ENCODE results near the gene RASL10B.

GRCh38 chr17:35733366-35733765 is 1.9 kb downstream of the RASL10B start:
- TF ChIP-seq CTCF (IDR thresholded peaks at IDR 0.05): no peak
- TF ChIP-seq POLR2A (IDR thresholded peaks at IDR 0.05): no peak
- no peak for TF ChIP-seq EP300 (IDR thresholded peaks at IDR 0.05)
- no peak for TF ChIP-seq POLR2AphosphoS5 (IDR thresholded peaks at IDR 0.05)

Data from sigmoid colon (tissue), 4 donors.